Measurements from ENCODE around the gene FOXC1.

GRCh38 chr6:1640476-1640875 lies 30.8 kb downstream of the FOXC1 start:
- TF ChIP-seq POLR2A (IDR thresholded peaks at IDR 0.05) (no peak), CTCF (IDR thresholded peaks at IDR 0.05 in 4 of 5, conservative IDR thresholded peaks at IDR 0.05 in 1 of 5) (no peak)
